ENCODE data around the gene OGDH.

Gene OGDH

GRCh38 chr7:44638611-44639557 is 32.5 kb downstream of the OGDH start:
- DNase-seq (ENCODE audit: low spot score): no peak

GRCh38 chr7:44639671-44640321 is 33.4 kb downstream of the OGDH start:
- no peak for DNase-seq (ENCODE audit: low spot score)

GRCh38 chr7:44643206-44643605 is 36.8 kb downstream of the OGDH start:
- DNase-seq (ENCODE audit: low spot score): no peak

GRCh38 chr7:44645254-44645653 is 38.8 kb downstream of the OGDH start:
- DNase-seq (ENCODE audit: low spot score): no peak

GRCh38 chr7:44645696-44646095 is 39.3 kb downstream of the OGDH start:
- no peak for DNase-seq (ENCODE audit: low spot score)

- DNase-seq (ENCODE audit: low spot score): no peak
Measured at GRCh38 chr7:44646176-44646920, 39.9 kb downstream of the OGDH start.

GRCh38 chr7:44646921-44647636 is 40.7 kb downstream of the OGDH start:
- no peak for DNase-seq (ENCODE audit: low spot score)

GRCh38 chr7:44647981-44648714 is 41.7 kb downstream of the OGDH start:
- no peak for DNase-seq (ENCODE audit: low spot score)

- no peak for DNase-seq (ENCODE audit: low spot score)
Measured at GRCh38 chr7:44650242-44650641, 43.8 kb downstream of the OGDH start.

- no peak for DNase-seq (ENCODE audit: low spot score)
Measured at GRCh38 chr7:44650772-44651171, 44.3 kb downstream of the OGDH start.

- no peak for DNase-seq (ENCODE audit: low spot score)
Measured at GRCh38 chr7:44652535-44652934, 46.1 kb downstream of the OGDH start.

- no peak for DNase-seq (ENCODE audit: low spot score)
Measured at GRCh38 chr7:44654255-44654796, 47.9 kb downstream of the OGDH start.

GRCh38 chr7:44655341-44655740 is 48.9 kb downstream of the OGDH start:
- no peak for DNase-seq (ENCODE audit: low spot score)

- DNase-seq (ENCODE audit: low spot score): no peak
Measured at GRCh38 chr7:44658979-44659378, 52.6 kb downstream of the OGDH start.

GRCh38 chr7:44661233-44661632 is 54.8 kb downstream of the OGDH start:
- DNase-seq (ENCODE audit: low spot score): no peak

- DNase-seq (ENCODE audit: low spot score): no peak
Measured at GRCh38 chr7:44664780-44665461, 58.5 kb downstream of the OGDH start.

- no peak for DNase-seq (ENCODE audit: low spot score)
Measured at GRCh38 chr7:44665531-44666213, 59.2 kb downstream of the OGDH start.

- no peak for DNase-seq (ENCODE audit: low spot score)
Measured at GRCh38 chr7:44666566-44666965, 60.1 kb downstream of the OGDH start.

GRCh38 chr7:44667190-44667589 is 60.8 kb downstream of the OGDH start:
- no peak for DNase-seq (ENCODE audit: low spot score)

- no peak for DNase-seq (ENCODE audit: low spot score)
Measured at GRCh38 chr7:44671069-44671468, 64.6 kb downstream of the OGDH start.
